Fibroblast of the aortic adventitia (primary cell): ENCODE measurements around the gene ROR1. TPM values are rescaled to one million over a fixed set of nuclear protein-coding genes. Genes with fewer than 3 reads are reported as not detected.
"Not testable (repeated sequence)": the region's sequence is repeated elsewhere in the genome, so short reads cannot be mapped to it uniquely, and the experiment has no call there.

ENCODE experiments used
- DNase-seq: peaks from one replicate; pipeline ENCODE4 v3.0.0-alpha.2; 2010; ENCODE audit warnings: low read depth
- H3K4me3 ChIP-seq: 2 replicates; pipeline ENCODE4 v1.5.1; 2011; ENCODE audit warnings: low read depth, mild to moderate bottlenecking, control low read depth, low read length, moderate library complexity
- total RNA-seq: library from RNA; depleted of rRNA; stranded (reverse); fragments of >200 nt; gene quantifications from 2 replicates; pipeline ENCODE4 v1.2.3, GENCODE V29; 2012; ENCODE audit warnings: low replicate concordance
- TF ChIP-seq, protein P1 (sequence below): IDR thresholded peaks from 2 replicates; pipeline ENCODE4 v1.5.1; 2011; ENCODE audit warnings: mild to moderate bottlenecking, low read length, control low read depth, inconsistent platforms; ENCODE audit not compliant: insufficient read depth

Gene ROR1
- total RNA-seq, 1 donor: 18.8 TPM

DNA sequence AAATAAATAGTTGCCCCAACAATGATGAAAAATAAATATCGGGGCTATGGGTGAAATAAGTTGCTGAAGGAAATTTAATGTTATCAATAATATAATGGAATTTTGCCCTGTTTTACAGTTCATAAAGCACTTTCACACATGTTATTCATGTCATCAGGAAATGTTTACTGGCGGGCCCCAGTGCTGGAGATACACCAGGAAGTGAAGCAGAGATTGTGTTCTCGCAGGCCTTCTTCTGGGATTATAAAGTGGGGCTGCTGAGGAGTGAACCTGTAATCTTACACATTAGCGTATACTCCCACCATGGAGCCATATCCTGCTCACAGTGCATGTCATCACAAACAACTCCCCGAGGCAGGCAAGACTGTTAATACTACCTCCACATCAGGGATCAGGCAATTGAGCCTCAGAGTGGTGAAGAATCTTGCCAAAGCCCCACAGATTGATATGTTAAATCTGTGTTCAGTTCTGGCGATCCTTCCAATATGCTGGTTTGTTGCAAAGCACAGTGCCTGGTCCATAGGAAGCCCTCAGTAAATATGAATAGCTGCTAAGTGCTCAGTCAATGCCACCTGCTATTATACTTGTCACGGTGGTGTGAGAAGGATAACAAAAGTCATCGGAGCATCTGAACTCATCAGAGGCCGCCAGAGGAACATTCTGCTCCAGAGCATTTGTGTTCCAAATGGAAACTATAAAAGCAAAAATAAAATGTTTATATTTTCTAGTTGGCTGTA is 325.2 kb downstream of the ROR1 start:
- H3K4me3 ChIP-seq: no peak overlapping the region
- TF ChIP-seq, protein P1, sequence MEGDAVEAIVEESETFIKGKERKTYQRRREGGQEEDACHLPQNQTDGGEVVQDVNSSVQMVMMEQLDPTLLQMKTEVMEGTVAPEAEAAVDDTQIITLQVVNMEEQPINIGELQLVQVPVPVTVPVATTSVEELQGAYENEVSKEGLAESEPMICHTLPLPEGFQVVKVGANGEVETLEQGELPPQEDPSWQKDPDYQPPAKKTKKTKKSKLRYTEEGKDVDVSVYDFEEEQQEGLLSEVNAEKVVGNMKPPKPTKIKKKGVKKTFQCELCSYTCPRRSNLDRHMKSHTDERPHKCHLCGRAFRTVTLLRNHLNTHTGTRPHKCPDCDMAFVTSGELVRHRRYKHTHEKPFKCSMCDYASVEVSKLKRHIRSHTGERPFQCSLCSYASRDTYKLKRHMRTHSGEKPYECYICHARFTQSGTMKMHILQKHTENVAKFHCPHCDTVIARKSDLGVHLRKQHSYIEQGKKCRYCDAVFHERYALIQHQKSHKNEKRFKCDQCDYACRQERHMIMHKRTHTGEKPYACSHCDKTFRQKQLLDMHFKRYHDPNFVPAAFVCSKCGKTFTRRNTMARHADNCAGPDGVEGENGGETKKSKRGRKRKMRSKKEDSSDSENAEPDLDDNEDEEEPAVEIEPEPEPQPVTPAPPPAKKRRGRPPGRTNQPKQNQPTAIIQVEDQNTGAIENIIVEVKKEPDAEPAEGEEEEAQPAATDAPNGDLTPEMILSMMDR: no peak
- DNase-seq: no peak

DNA sequence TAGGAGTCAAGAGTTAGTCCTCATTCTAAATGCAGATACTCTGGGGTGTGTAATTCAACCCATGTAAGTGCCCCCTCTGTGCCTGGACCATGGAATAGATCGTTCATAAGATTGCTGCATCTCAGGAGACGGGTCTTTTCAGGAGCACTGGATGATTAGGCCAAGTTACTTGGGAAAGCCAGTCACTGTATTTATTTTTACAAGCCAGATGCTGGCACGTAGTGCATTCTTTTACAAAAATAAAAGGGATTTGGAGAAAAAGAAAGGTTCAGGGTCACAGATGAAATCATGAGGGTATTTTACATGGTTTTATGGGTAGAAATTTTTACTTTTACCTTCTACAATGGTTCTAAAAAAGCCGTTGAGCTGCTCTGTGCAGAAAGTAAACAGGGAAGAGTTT is 327.0 kb downstream of the ROR1 start:
- peak; percentile 52 for DNase-seq
- H3K4me3 ChIP-seq: no peak overlapping the region
- TF ChIP-seq, protein P1: no peak

DNA sequence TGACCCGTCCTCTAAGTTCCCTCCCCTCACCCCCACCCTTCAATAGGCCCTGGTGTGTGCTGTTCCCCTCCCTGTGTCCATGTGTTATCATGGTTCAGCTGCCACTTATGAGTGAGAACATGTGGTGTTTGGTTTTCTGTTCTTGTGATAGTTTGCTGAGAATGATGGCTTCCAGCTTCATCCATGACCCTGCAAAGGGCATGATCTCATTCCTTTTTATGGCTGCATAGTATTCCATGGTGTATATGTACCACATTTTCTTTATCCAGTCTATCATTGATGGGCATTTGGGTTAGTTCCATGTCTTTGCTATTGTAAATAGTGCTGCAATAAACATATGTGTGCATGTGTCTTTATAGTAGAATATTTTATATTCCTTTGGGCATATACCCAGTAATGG is 330.8 kb downstream of the ROR1 start:
- H3K4me3 ChIP-seq, DNase-seq: not testable (repeated sequence)

DNA sequence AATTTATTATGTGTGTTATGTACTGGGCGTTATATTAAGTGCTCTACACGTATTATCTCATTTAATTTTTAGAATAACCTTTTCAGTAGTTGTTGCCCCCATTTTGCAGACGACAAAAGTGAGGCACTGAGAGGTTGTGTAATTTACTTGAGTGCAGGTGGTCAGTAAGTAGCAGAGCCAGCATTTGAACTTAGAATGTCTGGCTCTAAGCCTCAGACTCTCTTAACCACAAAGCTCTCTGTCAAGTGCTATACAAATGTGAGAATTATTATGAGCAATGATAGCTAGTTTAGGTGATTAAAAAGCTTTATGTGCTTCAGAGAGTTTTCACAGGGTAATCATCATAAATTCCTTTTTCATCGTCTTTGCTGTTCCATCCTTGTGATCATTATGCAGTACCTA is 333.3 kb downstream of the ROR1 start:
- no peak for DNase-seq
- no peak overlapping the region for H3K4me3 ChIP-seq
- TF ChIP-seq, protein P1: no peak

DNA sequence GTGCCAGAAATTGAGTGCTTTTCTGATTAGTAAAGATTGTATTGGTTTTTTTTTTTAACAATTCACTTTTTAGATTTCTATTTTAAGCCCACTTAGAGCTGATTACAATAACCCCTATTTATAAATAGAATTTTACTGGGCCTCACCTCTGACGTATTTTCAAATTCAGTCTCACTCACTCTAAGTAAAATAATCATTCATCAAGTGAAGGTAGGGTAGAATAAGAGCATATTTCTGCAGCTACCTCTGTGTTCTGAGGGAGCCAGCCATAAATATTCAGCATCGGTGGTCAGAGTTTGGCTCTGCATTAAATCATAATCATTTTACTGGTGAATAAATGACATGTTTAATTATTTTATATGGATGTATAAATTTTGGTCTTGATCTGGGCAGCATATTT is 333.8 kb downstream of the ROR1 start:
- H3K4me3 ChIP-seq: no peak overlapping the region
- no peak for DNase-seq
- TF ChIP-seq, protein P1: no peak

DNA sequence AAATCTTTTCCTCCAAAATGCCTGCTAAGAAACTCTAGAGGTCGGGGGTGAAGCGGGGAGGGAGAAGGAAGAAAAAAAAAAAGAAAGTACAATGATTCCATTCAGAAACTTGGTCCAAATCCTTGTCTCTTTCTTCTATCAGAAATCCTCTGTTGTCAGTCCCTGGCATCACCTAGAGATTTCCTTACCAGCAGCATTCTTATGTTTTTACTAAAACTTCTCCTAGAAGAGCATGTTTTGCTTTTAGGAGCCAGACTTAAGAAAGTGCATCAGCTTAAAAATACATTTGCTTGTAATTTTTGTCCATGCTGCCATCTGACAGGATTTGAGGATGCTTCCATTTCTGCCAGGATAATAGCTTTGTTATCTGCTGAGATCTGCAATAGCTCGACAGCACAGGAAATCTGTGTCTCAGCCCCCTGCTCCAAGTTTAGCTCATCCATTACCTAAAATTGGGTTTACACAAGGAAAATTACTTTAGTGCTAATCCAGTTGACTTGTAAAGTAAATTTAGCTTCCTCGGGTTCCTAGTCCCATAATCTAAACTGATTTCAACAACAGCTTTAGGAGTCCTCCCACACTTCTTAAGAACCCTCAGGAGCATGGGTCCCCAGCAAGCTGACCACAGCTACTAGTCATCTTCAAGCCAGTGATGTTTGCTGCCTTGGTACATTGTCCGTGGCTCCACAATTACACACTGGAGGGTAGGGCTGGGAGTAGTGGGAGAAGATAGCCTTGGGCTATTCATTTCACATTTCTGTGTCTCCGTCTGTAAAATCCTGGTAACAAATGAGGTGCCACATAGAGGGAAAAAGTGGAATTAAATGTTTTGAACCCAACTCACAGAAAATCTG is 337.3 kb downstream of the ROR1 start:
- no peak overlapping the region for H3K4me3 ChIP-seq
- TF ChIP-seq, protein P1: no peak
- no peak for DNase-seq

DNA sequence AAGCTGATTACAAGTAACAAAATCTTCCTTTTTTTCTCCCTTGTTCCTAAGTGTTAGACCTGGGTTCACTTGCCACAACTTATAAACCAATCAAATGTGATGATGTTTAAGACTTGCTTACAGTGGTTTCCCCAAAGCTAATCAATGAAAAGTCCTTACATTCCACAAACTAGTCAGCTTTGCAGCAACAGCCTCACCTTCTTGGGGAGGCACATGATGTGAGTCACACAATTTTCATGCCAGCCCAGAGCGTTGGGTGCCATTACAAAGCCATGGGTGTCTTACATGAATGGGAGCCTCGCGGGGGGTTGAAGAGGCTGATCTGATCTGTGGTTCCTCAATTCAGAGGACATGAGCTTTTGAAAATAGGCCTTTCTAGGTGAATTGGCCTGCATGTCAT is 338.0 kb downstream of the ROR1 start:
- no peak for DNase-seq
- TF ChIP-seq, protein P1: no peak
- H3K4me3 ChIP-seq: no peak overlapping the region
